Suppressor macrophage (primary cell): ENCODE measurements around the gene TRPM2.
A peak's percentile ranks its signal among the peaks of the same experiment; 100 is the strongest.

ENCODE experiments used
- DNase-seq, 4 experiments: peaks; one replicate each; pipeline ENCODE4 v3.0.0-alpha.2; 2020 to 2022
- total RNA-seq, 17 experiments: gene quantifications; one replicate each; lab custom pipeline; 2026; ENCODE audit warnings: mixed read lengths in 6 of 17, inconsistent platforms in 3 of 17; lab: John Stamatoyannopoulos, UW

Gene TRPM2
- total RNA-seq, result 13.0 to 110 (median 51.3) reads per million in 17 experiments

DNA sequence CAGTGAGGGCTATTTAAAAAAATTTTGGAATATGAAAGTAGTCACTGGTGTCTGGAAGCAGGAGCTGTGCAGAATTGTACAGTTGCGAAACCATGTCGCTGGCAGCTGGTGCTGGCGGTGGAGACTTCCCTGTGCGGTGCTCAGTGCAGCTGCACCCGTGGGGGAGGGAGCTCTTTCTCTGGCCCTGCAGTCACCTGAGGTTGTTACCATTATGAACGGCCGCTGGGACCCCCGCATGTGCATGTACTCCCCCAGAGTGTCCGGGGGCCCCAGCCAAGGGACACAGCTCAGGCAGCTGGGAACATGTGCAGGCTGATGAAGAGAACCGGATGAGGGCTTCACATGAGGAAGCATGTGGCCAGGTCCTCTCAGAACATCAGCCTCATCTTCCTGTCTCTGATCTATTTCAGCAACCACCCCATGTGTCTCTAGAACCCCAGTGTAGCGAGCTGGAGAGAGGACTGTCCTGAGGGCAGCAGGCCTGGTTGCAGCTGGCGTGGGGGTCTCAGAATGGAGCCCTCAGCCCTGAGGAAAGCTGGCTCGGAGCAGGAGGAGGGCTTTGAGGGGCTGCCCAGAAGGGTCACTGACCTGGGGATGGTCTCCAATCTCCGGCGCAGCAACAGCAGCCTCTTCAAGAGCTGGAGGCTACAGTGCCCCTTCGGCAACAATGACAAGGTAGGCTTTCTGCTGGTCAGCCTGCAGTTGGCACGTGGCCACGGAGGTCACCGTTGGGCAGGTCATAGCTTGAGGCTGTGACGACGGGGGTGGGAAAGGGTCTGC, at the start of gene TRPM2:
Gene TRPM2, plus strand, starts transcription at position 431 of the 780 bp plus-strand sequence. Its CDS starts 80 bp downstream, at position 511.
- DNase-seq, result peak; percentile 81 to 92 (median 89)

DNA sequence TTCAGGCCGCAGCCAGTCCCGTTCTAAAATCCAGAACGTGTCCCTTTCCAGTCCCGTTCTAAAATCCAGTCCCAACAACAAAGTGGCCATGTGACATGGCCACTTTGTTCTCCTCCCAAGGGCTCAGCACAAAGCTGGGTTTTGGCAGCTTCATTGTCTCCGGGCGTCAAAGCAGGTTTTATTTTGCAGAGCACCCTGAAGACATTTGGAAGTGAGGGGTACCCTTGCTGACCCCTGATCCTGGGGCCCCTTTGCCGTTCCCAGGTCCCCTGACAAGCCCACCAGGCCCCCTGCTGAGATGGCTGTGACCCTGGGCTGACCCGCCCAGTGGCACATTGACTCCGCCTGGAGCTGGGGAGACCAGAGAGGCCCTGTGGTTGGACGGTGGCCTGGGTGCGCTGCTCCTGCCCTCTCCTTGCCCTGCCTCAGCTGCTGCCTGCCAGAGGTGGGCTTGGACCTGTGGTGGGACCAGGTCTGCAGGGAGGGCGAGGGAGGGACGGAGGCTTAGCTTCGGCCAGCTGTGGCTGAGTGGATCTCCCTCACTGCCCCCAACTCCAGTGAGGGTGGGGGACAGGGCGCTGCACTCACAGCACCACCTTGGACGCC, 49.3 kb upstream of the TRPM2 start:
- DNase-seq, result no peak

DNA sequence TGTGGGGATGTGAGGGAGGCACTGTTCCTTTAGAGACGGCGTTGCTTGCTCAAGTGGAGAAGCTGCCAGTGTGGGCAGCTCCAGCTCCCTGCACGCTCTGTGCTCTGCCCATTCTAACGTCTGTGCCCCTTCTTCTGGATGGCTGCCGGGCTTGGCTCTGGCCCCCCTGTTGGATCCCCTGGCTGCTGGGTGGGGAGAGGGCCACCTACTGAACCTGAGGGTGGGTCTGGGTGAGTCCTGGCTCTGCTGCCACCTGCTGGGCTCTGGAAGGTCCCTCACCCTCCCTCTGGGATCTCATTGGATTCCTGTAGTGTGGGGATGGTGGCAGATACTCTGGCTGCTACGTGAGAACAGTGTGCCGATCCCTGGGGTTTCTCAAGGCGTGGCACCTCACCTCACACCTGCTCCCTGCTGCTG, 48.5 kb upstream of the TRPM2 start:
- DNase-seq, result peak; percentile 32 to 66 (median 46)

DNA sequence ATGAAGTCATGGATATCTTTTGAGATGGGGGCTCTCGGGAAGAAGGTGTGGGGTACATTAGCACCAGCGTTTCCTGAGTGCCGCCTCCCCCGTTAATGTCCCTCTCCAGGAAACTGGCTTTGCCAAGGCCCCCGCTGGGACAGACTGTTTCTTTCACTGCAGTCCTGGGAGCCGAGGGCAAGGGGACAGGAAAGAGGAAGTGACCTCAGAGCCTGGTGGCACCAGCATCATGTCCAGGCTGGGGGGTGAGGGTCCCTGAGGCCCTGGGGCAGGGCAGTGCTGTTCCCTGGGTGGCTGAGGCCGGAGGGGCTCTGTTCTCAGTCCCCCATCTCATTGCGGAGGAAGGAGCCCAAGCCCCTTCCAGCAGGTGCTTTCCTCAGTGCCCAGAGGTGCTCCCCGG, 47.7 kb upstream of the TRPM2 start:
- DNase-seq, result peak; percentile 26 to 50 (median 42)

- DNase-seq, result no peak
Observed at GRCh38 chr21:44306936-44307704, 46.3 kb upstream of the TRPM2 start.

DNA sequence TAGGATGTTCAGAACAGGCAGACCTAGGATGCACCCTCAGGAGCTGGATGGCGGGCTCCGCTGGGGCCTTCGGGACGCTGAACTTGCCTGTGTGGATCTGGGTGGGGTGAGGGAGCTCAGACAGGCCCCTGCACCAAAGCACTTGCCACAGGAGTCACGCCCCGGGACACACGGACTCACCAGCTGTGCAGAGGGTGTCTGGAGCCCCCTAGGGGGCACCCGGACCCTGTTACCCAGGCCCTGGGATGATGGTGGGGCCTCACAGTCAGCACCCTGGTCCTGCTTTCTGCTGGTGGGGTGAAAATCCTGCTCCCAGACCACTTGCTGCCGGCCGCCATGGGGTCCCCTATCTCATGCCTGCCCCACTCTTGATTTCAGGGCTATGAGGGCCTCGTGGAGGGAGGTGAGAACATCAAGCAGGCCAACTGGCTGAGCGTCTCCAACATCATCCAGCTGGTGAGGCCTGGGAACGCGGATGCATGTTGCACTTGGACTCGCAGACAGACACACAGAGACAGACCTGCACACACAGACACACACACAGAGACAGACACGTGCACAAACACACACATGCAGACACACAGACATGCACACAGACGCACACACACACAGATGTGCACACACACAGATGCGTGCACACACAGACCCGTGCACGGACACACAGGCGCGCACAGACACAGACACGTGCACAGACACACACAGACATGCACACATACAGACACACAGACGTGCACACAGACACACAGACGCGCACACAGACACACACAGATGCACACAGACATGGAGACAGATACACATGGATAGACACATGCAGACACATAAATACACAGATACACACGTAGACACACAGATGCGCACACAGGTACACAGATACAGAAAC, 42.6 kb upstream of the TRPM2 start:
- DNase-seq, result no peak

- no peak for DNase-seq
Observed at GRCh38 chr21:44312089-44312488, 41.3 kb upstream of the TRPM2 start.

DNA sequence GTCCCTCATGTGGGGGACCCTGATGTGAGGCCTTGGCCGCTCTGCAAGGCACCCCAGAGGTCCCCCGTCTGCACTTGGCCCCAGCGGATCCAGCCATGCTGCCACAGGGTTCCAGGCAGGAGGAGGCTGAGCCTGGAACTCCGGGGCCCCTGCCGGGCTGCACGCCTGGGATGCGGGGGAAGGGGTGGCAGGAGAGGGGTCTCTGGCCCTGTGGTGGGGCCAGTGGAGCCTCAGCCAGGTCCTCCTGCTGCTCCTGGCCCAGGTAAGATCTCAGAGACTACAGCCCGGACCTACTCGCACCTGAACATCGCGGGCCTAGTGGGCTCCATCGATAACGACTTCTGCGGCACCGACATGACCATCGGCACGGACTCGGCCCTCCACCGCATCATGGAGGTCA, 40.7 kb upstream of the TRPM2 start:
- DNase-seq, result no peak

- no peak for DNase-seq
Observed at GRCh38 chr21:44313451-44313850, 40.0 kb upstream of the TRPM2 start.

GRCh38 chr21:44314128-44314527, 39.3 kb upstream of the TRPM2 start:
- DNase-seq, result no peak

GRCh38 chr21:44314561-44314960, 38.9 kb upstream of the TRPM2 start:
- DNase-seq, result no peak

GRCh38 chr21:44315691-44316203, 37.7 kb upstream of the TRPM2 start:
- no peak for DNase-seq

- no peak for DNase-seq
Observed at GRCh38 chr21:44316277-44316900, 37.0 kb upstream of the TRPM2 start.

- DNase-seq, result no peak
Observed at GRCh38 chr21:44317241-44317782, 36.1 kb upstream of the TRPM2 start.

DNA sequence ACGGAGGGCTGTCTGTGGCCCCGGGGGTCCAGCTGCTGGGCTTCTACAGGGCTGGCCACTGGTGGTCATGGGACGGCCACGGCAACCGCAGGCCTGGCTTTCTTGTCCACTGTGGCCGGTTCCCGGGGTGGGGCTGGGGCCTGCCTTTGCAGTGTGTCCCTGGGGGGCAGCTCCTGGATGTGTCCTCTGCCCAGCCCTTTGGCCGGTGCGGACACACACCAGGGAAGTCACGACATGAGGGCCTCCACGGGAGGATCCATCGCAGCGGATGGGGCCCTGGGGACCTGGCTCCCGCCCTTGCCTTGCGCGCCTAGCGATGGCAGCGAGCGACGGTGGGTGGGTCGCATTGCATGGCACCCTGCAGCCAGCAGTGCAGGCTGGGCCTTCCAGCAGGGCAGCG, 35.5 kb upstream of the TRPM2 start:
- DNase-seq, result no peak

DNA sequence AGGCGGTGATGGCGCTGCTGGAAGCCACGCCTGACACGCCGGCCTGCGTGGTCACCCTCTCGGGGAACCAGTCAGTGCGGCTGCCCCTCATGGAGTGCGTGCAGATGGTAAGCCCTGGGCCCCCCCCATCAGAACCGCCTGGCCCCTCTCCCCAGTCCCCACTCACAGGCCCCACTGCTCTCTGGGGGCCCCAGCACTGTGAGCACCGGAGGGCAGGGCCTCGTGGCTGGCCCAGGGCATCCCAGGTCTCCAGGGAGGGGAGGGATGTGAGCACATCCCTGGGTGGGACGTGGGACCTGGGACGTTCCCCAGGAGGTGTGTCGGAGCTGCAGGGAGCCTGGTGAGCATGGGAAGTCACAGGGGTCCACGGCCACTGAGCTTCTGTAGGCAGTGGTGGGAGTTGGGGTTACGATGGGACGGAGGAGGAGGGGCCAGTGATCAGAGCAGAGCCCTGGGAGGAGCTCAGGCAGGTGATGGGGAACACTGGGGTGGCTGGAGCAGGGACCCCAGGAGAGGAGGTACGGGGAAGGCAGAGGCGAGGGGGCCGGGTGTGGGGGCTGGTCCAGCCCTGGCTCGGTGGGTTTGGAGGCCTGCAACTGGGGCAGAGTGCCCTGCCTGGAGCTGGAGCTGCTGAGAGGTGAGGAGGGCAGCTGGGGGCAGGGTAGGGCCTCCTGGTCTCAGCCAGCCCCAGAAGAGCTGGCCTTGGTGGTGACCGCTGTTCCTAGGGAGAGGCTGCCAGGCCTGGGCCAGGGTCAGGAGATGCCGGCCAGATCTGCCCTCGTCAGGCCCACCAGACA, 34.7 kb upstream of the TRPM2 start:
- no peak for DNase-seq

DNA sequence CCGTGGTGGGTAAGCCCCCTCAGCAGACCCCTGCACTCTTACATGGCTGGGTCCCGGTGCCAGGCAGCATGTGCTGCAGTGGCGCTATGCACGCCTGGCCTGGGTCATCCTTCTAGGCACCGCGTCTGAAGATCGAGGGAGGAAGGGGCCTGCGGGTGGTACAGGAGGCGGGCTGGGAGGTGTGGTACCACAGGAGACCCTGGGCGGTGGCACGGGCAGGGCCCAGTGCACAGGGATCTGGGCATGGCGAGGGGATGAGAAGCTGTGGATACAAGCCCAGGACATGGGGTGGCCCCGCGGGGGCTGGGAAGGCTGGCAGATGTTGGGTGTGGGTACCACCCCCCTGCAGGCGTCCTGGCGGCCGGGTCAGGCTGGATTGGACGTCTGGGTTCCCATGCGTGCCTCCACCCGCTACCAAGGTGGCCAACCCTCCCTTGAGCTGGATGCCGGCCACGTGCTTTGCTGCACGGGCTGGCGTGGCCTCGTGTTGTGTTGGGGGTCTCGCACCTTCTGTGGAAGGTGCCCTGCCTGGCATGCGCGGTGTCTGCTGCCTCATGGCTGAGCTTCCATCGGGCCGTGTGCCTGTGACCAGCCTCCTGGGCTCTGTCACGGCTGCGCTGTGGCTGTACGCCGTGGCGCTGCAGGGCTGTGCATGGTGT, 33.9 kb upstream of the TRPM2 start:
- no peak for DNase-seq

GRCh38 chr21:44320847-44321246, 32.6 kb upstream of the TRPM2 start:
- no peak for DNase-seq

- DNase-seq, result no peak
Observed at GRCh38 chr21:44321846-44322450, 31.5 kb upstream of the TRPM2 start.
